RWPE2 (cell line): Measurements from ENCODE around the gene IRF6.

Source experiments
- ATAC-seq: fragments of 200-7000 bp; cut with Tn5 transposase; 3 replicates; pipeline ENCODE4 v1.9.1; 2021; ENCODE audit warnings: low read depth
- DNase-seq: peaks from one replicate; pipeline ENCODE4 v3.0.0-alpha.2; 2020; ENCODE audit warnings: low spot score
- H3K27ac ChIP-seq: fragments of 450-650 bp; 2 replicates; pipeline ENCODE4 v1.5.1; 2017; ENCODE audit warnings: mild to moderate bottlenecking; ENCODE audit not compliant: poor library complexity, severe bottlenecking
- H3K27me3 ChIP-seq: fragments of 250-450 bp; sonication (Bioruptor Pico); 2 replicates; pipeline ENCODE4 v1.5.1; 2021; ENCODE audit warnings: mild to moderate bottlenecking, moderate library complexity; ENCODE audit not compliant: insufficient read depth, poor library complexity, severe bottlenecking
- H3K36me3 ChIP-seq: fragments of 250-450 bp; sonication (Bioruptor Pico); 2 replicates; pipeline ENCODE4 v1.5.1; 2020; ENCODE audit warnings: low read depth, mild to moderate bottlenecking, moderate library complexity
- H3K4me1 ChIP-seq: fragments of 250-450 bp; sonication (Bioruptor Pico); 2 replicates; pipeline ENCODE4 v1.5.1; 2021; ENCODE audit warnings: mild to moderate bottlenecking, moderate library complexity; ENCODE audit not compliant: insufficient read depth, poor library complexity, severe bottlenecking
- H3K4me3 ChIP-seq: fragments of 250-450 bp; sonication (Bioruptor Pico); 2 replicates; pipeline ENCODE4 v1.5.1; 2021; ENCODE audit warnings: mild to moderate bottlenecking, moderate library complexity; ENCODE audit not compliant: severe bottlenecking
- H3K9me3 ChIP-seq: fragments of 250-450 bp; sonication (Bioruptor Pico); 2 replicates; pipeline ENCODE4 v1.5.1; 2021; ENCODE audit warnings: mild to moderate bottlenecking, moderate library complexity; ENCODE audit not compliant: severe bottlenecking
- TF ChIP-seq, protein P1 (sequence below): fragments of 450-650 bp; IDR thresholded peaks from one replicate; pipeline ENCODE4 v1.5.1; 2017; ENCODE audit warnings: mild to moderate bottlenecking, moderate library complexity; ENCODE audit not compliant: poor library complexity, severe bottlenecking

IRF6 gene

DNA sequence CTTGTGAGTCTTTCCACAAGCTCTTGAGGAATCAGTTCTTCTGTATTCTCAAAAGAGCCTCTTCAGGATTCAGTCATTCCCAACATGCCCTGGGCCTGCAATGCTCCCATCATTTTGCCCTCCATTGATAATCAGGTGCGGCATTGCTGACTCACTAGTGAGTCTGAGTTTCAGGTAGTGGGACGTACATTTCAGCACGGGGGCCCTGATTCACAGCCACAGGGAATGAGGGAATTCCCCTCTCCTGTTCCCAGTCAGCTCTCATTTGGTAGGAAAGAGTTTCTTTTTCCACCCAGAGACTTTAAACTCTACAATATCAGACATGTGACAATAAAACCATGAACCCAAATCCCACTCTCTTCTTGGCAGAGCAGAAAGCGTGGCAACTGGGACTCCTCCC lies 3.7 kb upstream of the IRF6 start:
- DNase-seq: peak; percentile 68

DNA sequence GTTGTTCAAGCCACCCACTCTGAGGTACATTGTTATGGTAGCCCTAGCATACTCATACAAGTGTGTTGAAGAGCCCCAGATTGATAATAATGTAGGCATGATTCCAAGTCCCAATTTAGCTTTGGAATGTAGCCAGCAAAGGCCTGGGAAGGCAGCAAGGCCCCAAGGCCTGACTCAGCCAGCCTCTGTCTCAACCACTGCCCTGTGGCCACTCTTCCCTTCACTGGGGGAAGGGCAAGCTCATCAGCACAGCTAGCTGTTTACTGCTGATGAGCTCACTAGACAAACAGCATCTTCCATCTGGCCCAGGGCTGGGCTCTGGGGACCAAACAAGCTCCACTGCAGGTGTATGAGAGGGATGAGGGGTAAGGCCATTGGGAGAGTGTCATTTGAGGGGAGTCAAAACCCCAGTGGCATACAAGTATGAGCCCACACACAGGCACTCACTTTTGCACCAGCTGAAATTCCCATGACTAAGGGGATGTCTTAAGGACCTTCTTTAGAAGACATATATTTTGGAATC lies 2.2 kb upstream of the IRF6 start:
- Histone ChIP-seq H3K4me3 (no peak overlapping the region), H3K36me3 (peaks cover 15% of the 10 kb centered on the region; the same call in 1 of the 2 replicates), H3K9me3 (no peaks in the 10 kb centered on the region), H3K27ac (peak overlapping the region; percentile 70), H3K4me1 (peaks cover 40% of the 10 kb centered on the region), H3K27me3 (no peaks in the 10 kb centered on the region)
- ATAC-seq: peak; percentile 73
- DNase-seq: peak; percentile 92
- TF ChIP-seq, protein P1, sequence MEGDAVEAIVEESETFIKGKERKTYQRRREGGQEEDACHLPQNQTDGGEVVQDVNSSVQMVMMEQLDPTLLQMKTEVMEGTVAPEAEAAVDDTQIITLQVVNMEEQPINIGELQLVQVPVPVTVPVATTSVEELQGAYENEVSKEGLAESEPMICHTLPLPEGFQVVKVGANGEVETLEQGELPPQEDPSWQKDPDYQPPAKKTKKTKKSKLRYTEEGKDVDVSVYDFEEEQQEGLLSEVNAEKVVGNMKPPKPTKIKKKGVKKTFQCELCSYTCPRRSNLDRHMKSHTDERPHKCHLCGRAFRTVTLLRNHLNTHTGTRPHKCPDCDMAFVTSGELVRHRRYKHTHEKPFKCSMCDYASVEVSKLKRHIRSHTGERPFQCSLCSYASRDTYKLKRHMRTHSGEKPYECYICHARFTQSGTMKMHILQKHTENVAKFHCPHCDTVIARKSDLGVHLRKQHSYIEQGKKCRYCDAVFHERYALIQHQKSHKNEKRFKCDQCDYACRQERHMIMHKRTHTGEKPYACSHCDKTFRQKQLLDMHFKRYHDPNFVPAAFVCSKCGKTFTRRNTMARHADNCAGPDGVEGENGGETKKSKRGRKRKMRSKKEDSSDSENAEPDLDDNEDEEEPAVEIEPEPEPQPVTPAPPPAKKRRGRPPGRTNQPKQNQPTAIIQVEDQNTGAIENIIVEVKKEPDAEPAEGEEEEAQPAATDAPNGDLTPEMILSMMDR: no peak

More for the DNA sequence above, 3.7 kb upstream of the IRF6 start:
- Histone ChIP-seq H3K27ac (peak overlapping the region; percentile 70), H3K4me3 (no peak overlapping the region), H3K27me3 (no peaks in the 10 kb centered on the region), H3K9me3 (no peaks in the 10 kb centered on the region), H3K36me3 (peaks cover 3% of the 10 kb centered on the region; the same call in 1 of the 2 replicates), H3K4me1 (peaks cover 28% of the 10 kb centered on the region)
- peak; percentile 33 for ATAC-seq
- TF ChIP-seq, protein P1: no peak

DNA sequence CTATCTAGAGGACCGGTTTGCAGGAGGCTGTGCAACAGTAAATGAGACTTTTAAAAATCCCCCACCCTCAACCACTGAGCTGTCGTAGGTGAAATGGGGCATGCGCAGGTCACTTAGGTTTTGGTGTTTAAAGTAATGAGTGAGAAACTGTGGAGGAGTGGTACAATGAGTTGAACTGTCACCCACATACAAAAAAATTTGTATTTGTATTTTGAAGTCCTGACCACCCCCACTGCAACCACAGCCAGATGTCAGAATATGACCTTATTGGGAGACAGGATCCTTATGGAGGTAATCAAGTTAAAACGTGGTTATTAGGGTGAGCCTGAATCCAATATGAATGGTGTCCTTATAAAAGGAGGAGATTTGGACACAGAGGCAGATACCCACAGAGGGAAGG lies 1.6 kb upstream of the IRF6 start:
- ATAC-seq (no peak), DNase-seq (no peak)
- peaks cover 17% of the 10 kb centered on the region for H3K36me3 ChIP-seq
- no peak overlapping the region for H3K4me3 ChIP-seq
- TF ChIP-seq, protein P1: no peak
- no peaks in the 10 kb centered on the region for H3K9me3 ChIP-seq
- H3K27ac ChIP-seq: peak overlapping the region; percentile 70
- peaks cover 46% of the 10 kb centered on the region for H3K4me1 ChIP-seq
- no peaks in the 10 kb centered on the region for H3K27me3 ChIP-seq

DNA sequence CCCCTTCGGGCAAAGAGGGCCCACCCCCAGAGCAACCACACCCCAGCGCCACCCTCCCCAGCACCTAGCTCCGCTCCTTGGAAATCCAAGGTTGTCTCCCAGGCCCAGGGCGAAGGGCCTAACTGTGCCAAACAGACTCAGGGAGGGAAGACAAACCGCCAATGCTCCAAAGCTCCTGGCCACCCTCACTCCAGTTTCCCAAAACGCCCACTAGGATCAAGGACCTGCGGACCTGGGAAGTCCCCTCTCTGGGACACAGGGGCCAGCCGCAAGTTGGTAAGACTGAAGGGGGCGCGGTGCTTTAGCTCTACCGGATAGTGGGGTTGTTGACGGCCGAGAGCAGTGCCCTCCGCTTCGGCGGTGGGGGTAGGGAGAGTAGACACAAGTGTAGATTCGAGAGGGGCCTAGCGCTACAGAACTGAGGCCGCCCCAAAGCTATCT lies 581 bp downstream of the IRF6 start:
- Histone ChIP-seq H3K27ac (peak overlapping the region; percentile 70), H3K4me3 (peak overlapping the region; percentile 69), H3K36me3 (peaks cover 39% of the 10 kb centered on the region), H3K9me3 (no peaks in the 10 kb centered on the region), H3K4me1 (peaks cover 46% of the 10 kb centered on the region), H3K27me3 (no peaks in the 10 kb centered on the region)
- no peak for DNase-seq
- TF ChIP-seq, protein P1: peak; percentile 9
- ATAC-seq: no peak

DNA sequence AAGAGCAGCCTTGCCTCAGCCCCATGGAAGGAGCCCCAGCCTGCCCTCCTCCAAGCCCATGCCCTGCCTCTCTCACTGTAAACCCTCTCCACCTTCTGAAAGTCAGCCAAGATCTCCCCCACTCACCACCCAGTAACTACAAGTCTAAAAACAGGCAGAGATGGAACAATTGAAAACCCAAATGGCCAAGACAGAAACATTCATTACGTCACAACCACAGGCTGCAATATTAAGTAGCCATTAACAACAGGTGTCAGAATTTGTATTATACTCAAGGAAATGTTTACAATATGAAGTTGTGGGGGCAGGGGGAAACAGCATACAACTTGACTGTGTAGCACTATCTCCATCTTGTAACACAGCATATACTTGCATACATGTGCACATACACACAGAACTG lies 2.4 kb downstream of the IRF6 start:
- Histone ChIP-seq H3K27me3 (no peaks in the 10 kb centered on the region), H3K4me1 (peaks cover 32% of the 10 kb centered on the region), H3K4me3 (peak overlapping the region; percentile 69), H3K27ac (no peak overlapping the region), H3K36me3 (peaks cover 54% of the 10 kb centered on the region), H3K9me3 (no peaks in the 10 kb centered on the region)
- no peak for ATAC-seq
- TF ChIP-seq, protein P1: no peak
- DNase-seq: no peak
